H1 (cell line): Measurements from ENCODE around the gene MMP27.

Source experiments
- CBX5 ChIP-seq: fragments of 300-800, 300-1000 bp; sonication (generic); IDR thresholded peaks from 2 replicates; pipeline ENCODE4 v1.7.1; 2016; ENCODE audit warnings: antibody characterized with exemption, low read length, low read depth
- SP1 ChIP-seq: IDR thresholded peaks from 2 replicates; pipeline ENCODE4 v1.6.1; 2011; ENCODE audit warnings: low read depth, low read length
- TF ChIP-seq, protein P1 (sequence below), 3 experiments: IDR thresholded peaks; 1 replicate in 2 of 3; 2 replicates in 1 of 3; pipeline versions ENCODE4 v1.5.1 to v1.6.1; 2011; ENCODE audit warnings: low read length in 3 of 3, mild to moderate bottlenecking in 3 of 3, inconsistent platforms in 2 of 3, low read depth in 1 of 3, moderate library complexity in 1 of 3; ENCODE audit not compliant: insufficient read depth in 1 of 3; ENCODE audit errors: control extremely low read depth in 1 of 3

DNA sequence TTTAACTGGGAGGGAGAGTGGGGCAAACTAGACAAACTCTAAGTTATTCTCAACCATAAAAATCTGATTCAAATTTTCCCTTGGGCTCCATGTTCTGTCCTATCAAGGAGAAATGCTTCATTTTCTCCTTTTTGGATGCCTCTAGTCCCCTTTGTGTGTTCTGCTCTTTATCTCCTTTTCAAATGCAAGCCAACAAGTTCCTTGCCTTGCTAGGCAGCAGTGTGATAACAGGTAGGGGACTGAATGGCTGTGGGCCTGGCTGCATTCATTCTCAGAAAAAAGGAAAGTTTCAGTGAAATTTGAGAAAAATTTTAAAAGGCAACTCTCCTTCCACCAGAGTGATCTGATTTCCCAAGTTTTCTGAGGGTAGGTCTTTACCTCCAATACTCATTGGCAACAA lies 46.1 kb upstream of the MMP27 start:
- no peak for TF ChIP-seq CBX5
- no peak for TF ChIP-seq SP1
- TF ChIP-seq, protein P1, sequence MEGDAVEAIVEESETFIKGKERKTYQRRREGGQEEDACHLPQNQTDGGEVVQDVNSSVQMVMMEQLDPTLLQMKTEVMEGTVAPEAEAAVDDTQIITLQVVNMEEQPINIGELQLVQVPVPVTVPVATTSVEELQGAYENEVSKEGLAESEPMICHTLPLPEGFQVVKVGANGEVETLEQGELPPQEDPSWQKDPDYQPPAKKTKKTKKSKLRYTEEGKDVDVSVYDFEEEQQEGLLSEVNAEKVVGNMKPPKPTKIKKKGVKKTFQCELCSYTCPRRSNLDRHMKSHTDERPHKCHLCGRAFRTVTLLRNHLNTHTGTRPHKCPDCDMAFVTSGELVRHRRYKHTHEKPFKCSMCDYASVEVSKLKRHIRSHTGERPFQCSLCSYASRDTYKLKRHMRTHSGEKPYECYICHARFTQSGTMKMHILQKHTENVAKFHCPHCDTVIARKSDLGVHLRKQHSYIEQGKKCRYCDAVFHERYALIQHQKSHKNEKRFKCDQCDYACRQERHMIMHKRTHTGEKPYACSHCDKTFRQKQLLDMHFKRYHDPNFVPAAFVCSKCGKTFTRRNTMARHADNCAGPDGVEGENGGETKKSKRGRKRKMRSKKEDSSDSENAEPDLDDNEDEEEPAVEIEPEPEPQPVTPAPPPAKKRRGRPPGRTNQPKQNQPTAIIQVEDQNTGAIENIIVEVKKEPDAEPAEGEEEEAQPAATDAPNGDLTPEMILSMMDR (IDR thresholded peaks at IDR 0.05; ENCODE audit: control extremely low read depth in 1 of 3, insufficient read depth in 1 of 3, low read depth in 1 of 3, low read length in 3 of 3), result no peak
